ENCODE results near the gene PLEK. TPM values are rescaled to one million over a fixed set of nuclear protein-coding genes. Genes with fewer than 3 reads are reported as not detected.

The PLEK gene
- polyA plus RNA-seq, 1 of the 3 experiments (the other 2 are of a cell fraction), result 0.02 TPM

- no peak overlapping the region for H3K4me2 ChIP-seq
- H4K20me1 ChIP-seq (ENCODE audit: insufficient read depth), result no peaks in the 10 kb centered on the region
- WGBS (ENCODE audit: low lambda C conversion rate), result 84% methylated on average over 6 of the region's 6 CpGs
- no peak overlapping the region for H3K27ac ChIP-seq (ENCODE audit: low read depth in 2 of 2, low read length in 1 of 2)
- peak; percentile 72 for TF ChIP-seq RAD21 (IDR thresholded peaks at IDR 0.05; ENCODE audit: low read length)
- TF ChIP-seq YY1 (IDR thresholded peaks at IDR 0.05; ENCODE audit: low read depth), result no peak
- TF ChIP-seq, protein P1, sequence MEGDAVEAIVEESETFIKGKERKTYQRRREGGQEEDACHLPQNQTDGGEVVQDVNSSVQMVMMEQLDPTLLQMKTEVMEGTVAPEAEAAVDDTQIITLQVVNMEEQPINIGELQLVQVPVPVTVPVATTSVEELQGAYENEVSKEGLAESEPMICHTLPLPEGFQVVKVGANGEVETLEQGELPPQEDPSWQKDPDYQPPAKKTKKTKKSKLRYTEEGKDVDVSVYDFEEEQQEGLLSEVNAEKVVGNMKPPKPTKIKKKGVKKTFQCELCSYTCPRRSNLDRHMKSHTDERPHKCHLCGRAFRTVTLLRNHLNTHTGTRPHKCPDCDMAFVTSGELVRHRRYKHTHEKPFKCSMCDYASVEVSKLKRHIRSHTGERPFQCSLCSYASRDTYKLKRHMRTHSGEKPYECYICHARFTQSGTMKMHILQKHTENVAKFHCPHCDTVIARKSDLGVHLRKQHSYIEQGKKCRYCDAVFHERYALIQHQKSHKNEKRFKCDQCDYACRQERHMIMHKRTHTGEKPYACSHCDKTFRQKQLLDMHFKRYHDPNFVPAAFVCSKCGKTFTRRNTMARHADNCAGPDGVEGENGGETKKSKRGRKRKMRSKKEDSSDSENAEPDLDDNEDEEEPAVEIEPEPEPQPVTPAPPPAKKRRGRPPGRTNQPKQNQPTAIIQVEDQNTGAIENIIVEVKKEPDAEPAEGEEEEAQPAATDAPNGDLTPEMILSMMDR (IDR thresholded peaks at IDR 0.05), result peak; percentile 36
- peak; percentile 45; the same call in 1 of the 2 replicates for TF ChIP-seq SMC3 (IDR thresholded peaks at IDR 0.05; ENCODE audit: low read depth, low read length)
- TF ChIP-seq USF2 (IDR thresholded peaks at IDR 0.05; ENCODE audit: borderline replicate concordance, low read depth, low read length), result no peak
- no peak overlapping the region for H3K9ac ChIP-seq
- no peaks in the 10 kb centered on the region for H3K79me2 ChIP-seq (ENCODE audit: insufficient read depth)
- no peaks in the 10 kb centered on the region; a peak in 1 of 4 replicates for H3K4me1 ChIP-seq (ENCODE audit: control insufficient read depth in 1 of 2, insufficient read depth in 2 of 2, low read depth in 1 of 2, low read length in 1 of 2)
- POLR2A ChIA-PET, result no interaction called here
- DNase-seq, result peak; percentile 44
- no peaks in the 10 kb centered on the region for H3K36me3 ChIP-seq (replicated peaks in 1 of 2; ENCODE audit: control insufficient read depth in 1 of 2, insufficient read depth in 2 of 2, low read length in 1 of 2)
- H3K4me3 ChIP-seq (ENCODE audit: low read depth in 2 of 2, low read length in 1 of 2), result no peak overlapping the region
- H3K27me3 ChIP-seq (ENCODE audit: insufficient read depth), result no peaks in the 10 kb centered on the region
- H2AFZ ChIP-seq (ENCODE audit: low read depth), result no peak overlapping the region
- H3K9me3 ChIP-seq, result no peaks in the 10 kb centered on the region
- CTCF ChIA-PET, result interaction anchor here (0.6 to 2.1 kb wide), 15 partner anchors 9 to 237 kb away, joined by 3 to 17 read pairs (median 3); no protein-coding TSS in a partner anchor
- no peaks in the 10 kb centered on the region for H3F3A ChIP-seq (replicated peaks; ENCODE audit: insufficient read depth)
- no peaks in the 10 kb centered on the region for H3K9me2 ChIP-seq
These were observed 7.3 kb upstream of the PLEK start for GRCh38 chr2:68357605-68358337.

DNA sequence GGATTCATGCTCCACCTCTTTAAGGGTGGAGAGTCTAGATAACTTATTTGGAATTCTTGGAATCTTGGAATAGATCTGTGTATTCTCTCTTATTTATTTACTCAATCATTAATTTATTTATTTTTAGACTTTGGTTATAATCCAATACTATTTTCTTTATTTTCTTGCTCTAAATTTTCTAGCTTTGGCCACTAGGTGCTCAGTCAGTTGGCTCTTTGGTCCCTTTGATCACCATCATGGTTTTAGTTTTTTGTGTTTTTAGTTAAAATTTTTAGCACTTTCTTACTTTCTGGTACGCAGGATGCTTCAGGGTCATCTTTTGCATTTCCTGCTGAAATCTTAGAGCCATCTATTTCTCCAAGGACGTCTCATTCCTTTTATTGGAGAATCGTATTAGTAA, 5.2 kb upstream of the PLEK start:
- no peaks in the 10 kb centered on the region for H3K36me3 ChIP-seq (replicated peaks in 1 of 2; ENCODE audit: control insufficient read depth in 1 of 2, insufficient read depth in 2 of 2, low read length in 1 of 2)
- TF ChIP-seq, protein P1 (IDR thresholded peaks at IDR 0.05), result peak; percentile 28; the same call in 1 of the 2 replicates
- TF ChIP-seq, protein P2, sequence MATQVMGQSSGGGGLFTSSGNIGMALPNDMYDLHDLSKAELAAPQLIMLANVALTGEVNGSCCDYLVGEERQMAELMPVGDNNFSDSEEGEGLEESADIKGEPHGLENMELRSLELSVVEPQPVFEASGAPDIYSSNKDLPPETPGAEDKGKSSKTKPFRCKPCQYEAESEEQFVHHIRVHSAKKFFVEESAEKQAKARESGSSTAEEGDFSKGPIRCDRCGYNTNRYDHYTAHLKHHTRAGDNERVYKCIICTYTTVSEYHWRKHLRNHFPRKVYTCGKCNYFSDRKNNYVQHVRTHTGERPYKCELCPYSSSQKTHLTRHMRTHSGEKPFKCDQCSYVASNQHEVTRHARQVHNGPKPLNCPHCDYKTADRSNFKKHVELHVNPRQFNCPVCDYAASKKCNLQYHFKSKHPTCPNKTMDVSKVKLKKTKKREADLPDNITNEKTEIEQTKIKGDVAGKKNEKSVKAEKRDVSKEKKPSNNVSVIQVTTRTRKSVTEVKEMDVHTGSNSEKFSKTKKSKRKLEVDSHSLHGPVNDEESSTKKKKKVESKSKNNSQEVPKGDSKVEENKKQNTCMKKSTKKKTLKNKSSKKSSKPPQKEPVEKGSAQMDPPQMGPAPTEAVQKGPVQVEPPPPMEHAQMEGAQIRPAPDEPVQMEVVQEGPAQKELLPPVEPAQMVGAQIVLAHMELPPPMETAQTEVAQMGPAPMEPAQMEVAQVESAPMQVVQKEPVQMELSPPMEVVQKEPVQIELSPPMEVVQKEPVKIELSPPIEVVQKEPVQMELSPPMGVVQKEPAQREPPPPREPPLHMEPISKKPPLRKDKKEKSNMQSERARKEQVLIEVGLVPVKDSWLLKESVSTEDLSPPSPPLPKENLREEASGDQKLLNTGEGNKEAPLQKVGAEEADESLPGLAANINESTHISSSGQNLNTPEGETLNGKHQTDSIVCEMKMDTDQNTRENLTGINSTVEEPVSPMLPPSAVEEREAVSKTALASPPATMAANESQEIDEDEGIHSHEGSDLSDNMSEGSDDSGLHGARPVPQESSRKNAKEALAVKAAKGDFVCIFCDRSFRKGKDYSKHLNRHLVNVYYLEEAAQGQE (IDR thresholded peaks at IDR 0.05; ENCODE audit: low read depth, low read length), result no peak
- TF ChIP-seq NRF1 (IDR thresholded peaks at IDR 0.05; ENCODE audit: low read depth, low read length), result no peak
- no peak for TF ChIP-seq ZBTB33 (IDR thresholded peaks at IDR 0.05; ENCODE audit: borderline replicate concordance, low read depth)
- no peak for TF ChIP-seq EP300 (IDR thresholded peaks at IDR 0.05; ENCODE audit: borderline replicate concordance in 1 of 2, low read depth in 1 of 2, low read length in 1 of 2)
- no peak overlapping the region for H3K4me2 ChIP-seq
- H3K27ac ChIP-seq (ENCODE audit: low read depth in 2 of 2, low read length in 1 of 2), result no peak overlapping the region
- H3K79me2 ChIP-seq (ENCODE audit: insufficient read depth), result no peaks in the 10 kb centered on the region
- H3K27me3 ChIP-seq (ENCODE audit: insufficient read depth), result no peaks in the 10 kb centered on the region
- DNase-seq, result no peak
- H4K20me1 ChIP-seq (ENCODE audit: insufficient read depth), result no peaks in the 10 kb centered on the region
- no peak overlapping the region for H2AFZ ChIP-seq (ENCODE audit: low read depth)
- H3K9me3 ChIP-seq, result no peaks in the 10 kb centered on the region
- no peak overlapping the region for H3K4me3 ChIP-seq (ENCODE audit: low read depth in 2 of 2, low read length in 1 of 2)
- no peak overlapping the region for H3K9ac ChIP-seq
- 80% methylated on average over 3 of the region's 3 CpGs for WGBS (ENCODE audit: low lambda C conversion rate)
- H3K4me1 ChIP-seq (ENCODE audit: control insufficient read depth in 1 of 2, insufficient read depth in 2 of 2, low read depth in 1 of 2, low read length in 1 of 2), result no peaks in the 10 kb centered on the region; a peak in 1 of 4 replicates
- ChIA-PET POLR2A (no interaction called here), CTCF (interaction anchor here (0.5 to 3.2 kb wide), 3 partner anchors 82 to 126 kb away, joined by 3 to 20 read pairs (median 5); no protein-coding TSS in a partner anchor)
- no peaks in the 10 kb centered on the region for H3F3A ChIP-seq (replicated peaks; ENCODE audit: insufficient read depth)
- H3K9me2 ChIP-seq, result no peaks in the 10 kb centered on the region

Data from SK-N-SH (cell line).